ENCODE data around the gene ANKLE2. TPM values are rescaled to one million over a fixed set of nuclear protein-coding genes. Genes with fewer than 3 reads are reported as not detected.
"Not testable (repeated sequence)": the region's sequence is repeated elsewhere in the genome, so short reads cannot be mapped to it uniquely, and the experiment has no call there.

Gene ANKLE2
- total RNA-seq, 4 donors from 2014 or later, result 33.1 to 61.5 (median 49.9) TPM

DNA sequence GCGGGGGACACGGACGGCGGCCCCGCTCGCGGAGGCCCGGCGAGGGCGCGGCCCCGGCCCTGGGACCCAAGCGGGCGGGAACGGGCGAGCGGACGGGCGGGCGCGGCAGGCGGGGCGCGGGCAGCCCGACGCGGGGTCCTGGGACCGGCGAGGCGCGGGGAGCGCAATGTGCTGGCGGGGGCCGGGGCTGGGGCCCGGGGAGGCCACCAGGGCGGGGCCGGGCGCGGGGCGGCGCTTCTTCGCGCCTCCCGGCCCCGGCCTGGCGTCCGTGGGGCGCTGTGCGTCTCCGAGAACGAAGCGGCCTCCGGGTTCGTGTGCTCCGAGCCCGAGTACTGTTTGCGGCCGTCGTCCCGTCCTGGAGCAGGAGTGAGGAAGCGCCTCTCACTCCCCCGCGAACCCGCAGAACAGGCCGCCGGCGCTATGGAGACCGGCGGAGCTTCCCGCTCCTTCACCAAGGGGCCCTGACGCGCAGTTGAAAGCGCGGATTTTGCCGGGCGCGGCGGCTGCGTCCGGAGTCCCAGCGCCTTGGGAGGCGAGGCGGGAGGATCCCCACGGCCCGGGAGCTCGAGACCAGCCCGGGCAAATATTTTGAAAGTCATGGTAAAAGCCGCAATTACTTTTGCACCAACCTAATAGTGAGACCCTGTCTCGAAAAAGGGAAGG, 420 bp upstream of the ANKLE2 start:
- TF ChIP-seq POLR2AphosphoS5 (IDR thresholded peaks at IDR 0.05), result peak; percentile 63
- TF ChIP-seq, protein P1, sequence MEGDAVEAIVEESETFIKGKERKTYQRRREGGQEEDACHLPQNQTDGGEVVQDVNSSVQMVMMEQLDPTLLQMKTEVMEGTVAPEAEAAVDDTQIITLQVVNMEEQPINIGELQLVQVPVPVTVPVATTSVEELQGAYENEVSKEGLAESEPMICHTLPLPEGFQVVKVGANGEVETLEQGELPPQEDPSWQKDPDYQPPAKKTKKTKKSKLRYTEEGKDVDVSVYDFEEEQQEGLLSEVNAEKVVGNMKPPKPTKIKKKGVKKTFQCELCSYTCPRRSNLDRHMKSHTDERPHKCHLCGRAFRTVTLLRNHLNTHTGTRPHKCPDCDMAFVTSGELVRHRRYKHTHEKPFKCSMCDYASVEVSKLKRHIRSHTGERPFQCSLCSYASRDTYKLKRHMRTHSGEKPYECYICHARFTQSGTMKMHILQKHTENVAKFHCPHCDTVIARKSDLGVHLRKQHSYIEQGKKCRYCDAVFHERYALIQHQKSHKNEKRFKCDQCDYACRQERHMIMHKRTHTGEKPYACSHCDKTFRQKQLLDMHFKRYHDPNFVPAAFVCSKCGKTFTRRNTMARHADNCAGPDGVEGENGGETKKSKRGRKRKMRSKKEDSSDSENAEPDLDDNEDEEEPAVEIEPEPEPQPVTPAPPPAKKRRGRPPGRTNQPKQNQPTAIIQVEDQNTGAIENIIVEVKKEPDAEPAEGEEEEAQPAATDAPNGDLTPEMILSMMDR (IDR thresholded peaks at IDR 0.05), result peak in 3 of 4 experiments; percentile 21 to 53 (median 45)
- TF ChIP-seq POLR2A (IDR thresholded peaks at IDR 0.05), result peak; percentile 74 to 78
- no peak for TF ChIP-seq EP300 (IDR thresholded peaks at IDR 0.05)
- Histone ChIP-seq H3K9me3 (no peaks in the 10 kb centered on the region), H3K27ac (peak overlapping the region; percentile 92 to 99 (median 97)), H3K27me3 (no peaks in the 10 kb centered on the region), H3K4me3 (peak overlapping the region; percentile 54 to 99), H3K4me1 (peaks cover 0 to 32% (median 14%) of the 10 kb centered on the region in 3 donors), H3K36me3 (peaks cover 0 to 19% of the 10 kb centered on the region in 2 donors)
- WGBS, 2 donors (ENCODE audit: low coverage in 1 of 2), result 0% methylated on average over 9 of the region's 89 CpGs; no CpG with 5 or more reads in 1 of the 2 donors
- ATAC-seq, result peak; percentile 97

DNA sequence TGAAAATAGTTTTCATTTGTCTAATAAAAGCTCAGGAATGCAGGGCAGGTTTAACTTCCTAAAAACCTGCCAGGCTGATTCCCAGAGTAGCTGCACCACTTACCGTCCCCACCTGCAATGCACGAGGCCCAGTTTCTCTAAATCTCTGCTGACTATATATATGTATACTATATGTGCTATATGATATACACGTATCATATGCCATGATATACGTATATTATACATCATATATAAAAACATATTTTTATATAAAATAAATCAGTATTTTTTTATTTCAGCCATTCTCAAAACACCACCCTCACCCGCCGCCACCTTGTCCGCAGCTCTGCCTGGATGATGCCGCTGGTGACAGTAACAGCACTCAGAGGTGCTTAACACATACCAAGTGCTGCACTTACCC, 2.3 kb downstream of the ANKLE2 start:
- H3K4me3 ChIP-seq, result no peak overlapping the region
- no peaks in the 10 kb centered on the region for H3K9me3 ChIP-seq
- TF ChIP-seq EP300 (IDR thresholded peaks at IDR 0.05), result no peak
- TF ChIP-seq, protein P1 (IDR thresholded peaks at IDR 0.05), result no peak
- no peak for TF ChIP-seq POLR2A (IDR thresholded peaks at IDR 0.05)
- TF ChIP-seq POLR2AphosphoS5 (IDR thresholded peaks at IDR 0.05), result no peak
- no peak for ATAC-seq
- 85 to 91% methylated on average over 8 of the region's 8 CpGs for WGBS, 2 donors (ENCODE audit: low coverage in 1 of 2)
- H3K27me3 ChIP-seq, result no peaks in the 10 kb centered on the region
- peaks cover 0 to 46% of the 10 kb centered on the region in 2 donors for H3K36me3 ChIP-seq
- H3K4me1 ChIP-seq, result peaks cover 0 to 32% (median 14%) of the 10 kb centered on the region in 3 donors
- no peak overlapping the region for H3K27ac ChIP-seq

DNA sequence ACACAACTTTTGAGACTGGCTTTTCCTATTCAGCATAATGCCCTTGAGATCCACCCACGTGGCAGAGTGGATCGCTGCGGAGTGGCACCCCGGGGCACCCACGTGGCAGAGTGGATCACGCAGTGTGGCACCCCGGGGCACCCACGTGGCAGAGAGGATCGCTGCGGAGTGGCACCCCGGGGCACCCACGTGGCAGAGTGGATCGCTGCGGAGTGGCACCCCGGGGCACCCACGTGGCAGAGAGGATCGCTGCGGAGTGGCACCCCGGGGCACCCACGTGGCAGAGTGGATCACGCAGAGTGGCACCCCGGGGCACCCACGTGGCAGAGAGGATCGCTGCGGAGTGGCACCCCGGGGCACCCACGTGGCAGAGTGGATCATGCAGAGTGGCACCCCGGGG, 2.8 kb downstream of the ANKLE2 start:
- not testable (repeated sequence) for H3K9me3 ChIP-seq, H3K27ac ChIP-seq, ATAC-seq, H3K4me3 ChIP-seq, H3K27me3 ChIP-seq
- H3K4me1 ChIP-seq, result peaks cover 0 to 32% (median 14%) of the 10 kb centered on the region in 3 donors
- peaks cover 0 to 51% of the 10 kb centered on the region in 2 donors for H3K36me3 ChIP-seq
- WGBS, 2 donors (ENCODE audit: low coverage in 1 of 2), result 100% methylated on average over 2 of the region's 28 CpGs; no CpG with 5 or more reads in 1 of the 2 donors

DNA sequence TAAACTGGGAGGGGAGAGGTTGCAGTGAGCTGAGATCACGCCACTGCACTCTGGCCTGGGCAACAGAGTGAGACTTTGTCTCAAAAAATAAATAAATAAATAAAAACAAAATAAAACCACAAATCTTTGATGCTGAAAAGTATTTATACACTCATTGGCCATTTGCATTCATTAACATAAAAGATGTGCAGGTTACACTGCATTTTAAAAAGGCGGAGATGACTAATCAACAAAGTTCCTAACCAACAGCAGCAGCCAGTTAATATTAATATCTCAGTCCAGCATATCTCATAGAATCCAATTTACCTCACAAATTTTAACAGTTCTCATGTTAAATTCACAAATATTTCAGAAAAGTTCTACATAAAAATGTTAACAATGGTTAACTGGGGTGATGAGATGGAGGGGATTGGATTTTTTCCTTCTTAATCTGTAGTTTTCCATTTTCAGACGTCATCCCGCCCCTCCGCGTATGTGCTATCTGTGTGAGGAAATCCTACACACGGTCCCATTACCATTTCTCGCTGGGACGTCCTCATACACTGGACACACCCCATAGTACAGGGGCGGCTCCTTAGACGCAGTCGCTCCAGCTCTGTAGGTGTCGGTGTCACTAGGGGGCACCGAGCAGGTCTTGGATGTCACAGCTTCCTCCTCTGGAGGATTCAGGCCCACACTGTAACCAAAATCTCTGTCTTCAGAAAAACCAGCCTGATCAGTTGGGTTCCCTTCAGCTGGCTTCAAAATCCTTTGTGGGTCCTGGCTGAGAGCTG, 7.3 kb downstream of the ANKLE2 start:
- 78 to 81% methylated on average over 10 to 14 of the region's 14 CpGs for WGBS, 2 donors (ENCODE audit: low coverage in 1 of 2)
- Histone ChIP-seq H3K36me3 (peaks cover 0 to 96% of the 10 kb centered on the region in 2 donors), H3K4me3 (no peak overlapping the region), H3K9me3 (no peaks in the 10 kb centered on the region), H3K27me3 (no peaks in the 10 kb centered on the region), H3K4me1 (peaks cover 0 to 3% (median 0%) of the 10 kb centered on the region in 3 donors), H3K27ac (no peak overlapping the region)
- ATAC-seq, result no peak
- TF ChIP-seq, protein P1 (IDR thresholded peaks at IDR 0.05), result no peak
- TF ChIP-seq EP300 (IDR thresholded peaks at IDR 0.05) (no peak), POLR2AphosphoS5 (IDR thresholded peaks at IDR 0.05) (no peak), POLR2A (IDR thresholded peaks at IDR 0.05) (no peak)

DNA sequence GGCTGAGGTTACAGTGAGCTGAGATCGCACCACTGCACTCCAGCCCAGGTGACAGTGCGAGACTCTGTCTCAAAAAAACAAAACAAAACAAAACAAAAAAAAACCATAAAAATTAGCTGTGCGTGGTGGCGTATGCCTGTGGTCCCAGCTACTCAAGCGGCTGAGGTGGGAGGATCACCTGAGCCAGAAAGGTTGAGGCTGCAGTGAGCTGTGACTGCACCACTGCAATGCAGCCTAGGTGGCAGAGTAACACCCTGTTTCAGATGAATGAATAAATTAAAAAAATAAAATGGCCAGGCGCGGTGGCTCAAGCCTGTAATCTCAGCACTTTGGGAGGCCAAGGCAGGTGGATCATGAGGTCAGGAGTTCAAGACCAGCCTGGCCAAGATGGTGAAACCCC, 8.0 kb downstream of the ANKLE2 start:
- H3K36me3 ChIP-seq, result peaks cover 0 to 98% of the 10 kb centered on the region in 2 donors
- H3K27me3 ChIP-seq, H3K27ac ChIP-seq, ATAC-seq, H3K4me1 ChIP-seq, H3K9me3 ChIP-seq, H3K4me3 ChIP-seq: not testable (repeated sequence)
- WGBS, 2 donors (ENCODE audit: low coverage in 1 of 2), result 86 to 93% methylated on average over 5 to 6 of the region's 7 CpGs
